Ovary (tissue), 9 donors: ENCODE results near the gene FSD1. TPM values are rescaled to one million over a fixed set of nuclear protein-coding genes. Genes with fewer than 3 reads are reported as not detected.
A peak's percentile ranks its signal among the peaks of the same experiment; 100 is the strongest.

Source experiments
- DNase-seq, 5 donors: peaks; one replicate each; pipeline ENCODE4 v3.0.0-alpha.2; 2019 to 2020
- H3K27ac ChIP-seq, 2 donors: fragments of 200-600 bp; one replicate each; pipeline versions ENCODE4 v1.5.1 to v1.8.0; 2019 to 2022
- H3K27me3 ChIP-seq: fragments of 200-600 bp; one replicate; pipeline ENCODE4 v1.8.0; 2022
- H3K36me3 ChIP-seq: fragments of 200-600 bp; sonication (generic); one replicate; pipeline ENCODE4 v1.5.1; 2019
- H3K4me1 ChIP-seq: one replicate; pipeline ENCODE4 v1.8.1; 2013; ENCODE audit warnings: mild to moderate bottlenecking, moderate library complexity; ENCODE audit not compliant: insufficient read depth
- H3K4me3 ChIP-seq: fragments of 200-600 bp; sonication (generic); one replicate; pipeline ENCODE4 v1.5.1; 2017
- H3K9me3 ChIP-seq, 2 donors: fragments of 200-600 bp in 1 of 2; sonication (generic) in 1 of 2; one replicate each; pipeline versions ENCODE4 v1.5.1 to v1.8.1; 2013 to 2019; ENCODE audit warnings: mild to moderate bottlenecking in 1 of 2, moderate library complexity in 1 of 2
- EP300 ChIP-seq: sonication (generic); formaldehyde crosslinking; IDR thresholded peaks from one replicate; pipeline ENCODE4 v1.6.1; 2017; ENCODE audit warnings: antibody characterized with exemption
- POLR2A ChIP-seq: fragments of 450-650 bp; IDR thresholded peaks from one replicate; pipeline ENCODE4 v1.6.1; 2017; ENCODE audit warnings: antibody characterized with exemption, mild to moderate bottlenecking, moderate library complexity
- WGBS, 3 donors: extraction: QIAGEN DNeasy Blood & Tissue Kit in 1 of 3; methylation state at CpG; one replicate each; pipeline versions ENCODE4 v1.1.5 to v1.1.7; 2013 to 2017; 5-methylcytosine and 5-hydroxymethylcytosine counted together
- intact Hi-C, 4 donors: fragments of 100-400 bp; cut with DNase I; formaldehyde crosslinking; loops; one replicate each; pipeline versions ENCODE4 v1.11.0 to v1.15.1; 2022 to 2023
- polyA plus RNA-seq, 2 donors: library from polyadenylated mRNA; stranded (reverse); fragments of 200-250 nt in 1 of 2; fragments of 350-450 nt in 1 of 2; fragmentation: Illumina TruSeq in 1 of 2; extraction: RNeasy Lipid Tissue Mini Kit (QIAGEN cat#74804) in 1 of 2; gene quantifications; one replicate each; pipeline ENCODE4 v1.2.3, GENCODE V29; 2013 to 2014
- total RNA-seq, 7 donors: library from RNA; depleted of rRNA in 2 of 7; stranded (reverse); fragments of >200 nt in 2 of 7; fragmentation: NEBNext Ultra II Directional in 3 of 7; extraction: Animal tissue kit (Norgen Biotek cat#: 25700) in 3 of 7; gene quantifications; one replicate each; pipeline versions ENCODE4 v1.1.0 to v1.2.4, GENCODE V29; 2016 to 2023
- TF ChIP-seq, protein P1 (sequence below), 3 donors: fragments of 450-650 bp in 2 of 3; fragments of 200-600 bp in 1 of 3; IDR thresholded peaks; one replicate each; pipeline versions ENCODE4 v1.5.1 to v1.8.0; 2016 to 2022; ENCODE audit warnings: antibody characterized with exemption in 3 of 3, mild to moderate bottlenecking in 1 of 3
- donor health status: DM: no; HTN: no; CAD: no; lungs with moderate emphysema.
- donor health status: DM: no; HTN: no; CAD: no.
- donor health status: Bipolar disorder and iron deficiency.
- donor health status: DM: yes; HTN: yes; CAD: no.
- donor health status: DM: no; HTN: no; CAD: no.
- donor health status: DM: yes; HTN: yes; CAD: no.

FSD1 gene
- total and polyA plus RNA-seq, 9 donors, result 0.11 to 0.48 (median 0.18) TPM; not detected in 6

- no peak overlapping the region for H3K4me3 ChIP-seq
- H3K36me3 ChIP-seq, result no peaks in the 10 kb centered on the region
- no peak overlapping the region for H3K27ac ChIP-seq
- TF ChIP-seq EP300, result no peak
- TF ChIP-seq POLR2A, result no peak
- TF ChIP-seq, protein P1, sequence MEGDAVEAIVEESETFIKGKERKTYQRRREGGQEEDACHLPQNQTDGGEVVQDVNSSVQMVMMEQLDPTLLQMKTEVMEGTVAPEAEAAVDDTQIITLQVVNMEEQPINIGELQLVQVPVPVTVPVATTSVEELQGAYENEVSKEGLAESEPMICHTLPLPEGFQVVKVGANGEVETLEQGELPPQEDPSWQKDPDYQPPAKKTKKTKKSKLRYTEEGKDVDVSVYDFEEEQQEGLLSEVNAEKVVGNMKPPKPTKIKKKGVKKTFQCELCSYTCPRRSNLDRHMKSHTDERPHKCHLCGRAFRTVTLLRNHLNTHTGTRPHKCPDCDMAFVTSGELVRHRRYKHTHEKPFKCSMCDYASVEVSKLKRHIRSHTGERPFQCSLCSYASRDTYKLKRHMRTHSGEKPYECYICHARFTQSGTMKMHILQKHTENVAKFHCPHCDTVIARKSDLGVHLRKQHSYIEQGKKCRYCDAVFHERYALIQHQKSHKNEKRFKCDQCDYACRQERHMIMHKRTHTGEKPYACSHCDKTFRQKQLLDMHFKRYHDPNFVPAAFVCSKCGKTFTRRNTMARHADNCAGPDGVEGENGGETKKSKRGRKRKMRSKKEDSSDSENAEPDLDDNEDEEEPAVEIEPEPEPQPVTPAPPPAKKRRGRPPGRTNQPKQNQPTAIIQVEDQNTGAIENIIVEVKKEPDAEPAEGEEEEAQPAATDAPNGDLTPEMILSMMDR (IDR thresholded peaks at IDR 0.05), result no peak
- intact Hi-C loops, result no loop called here
- H3K27me3 ChIP-seq, result no peaks in the 10 kb centered on the region
- H3K4me1 ChIP-seq, result peaks cover 56% of the 10 kb centered on the region
- 53 to 84% (median 71%) methylated on average over 30 to 31 of the region's 31 CpGs for WGBS, 3 donors
- DNase-seq, result peak in 1 of 5 donors; percentile 44
- no peaks in the 10 kb centered on the region for H3K9me3 ChIP-seq
Measured at GRCh38 chr19:4371247-4372164, 67.1 kb downstream of the FSD1 start.

- H3K9me3 ChIP-seq, result no peaks in the 10 kb centered on the region
- DNase-seq, result peak in 1 of 5 donors; percentile 36
- 55 to 78% (median 63%) methylated on average over 22 of the region's 22 CpGs for WGBS, 3 donors
- H3K27me3 ChIP-seq, result no peaks in the 10 kb centered on the region
- peaks cover 56% of the 10 kb centered on the region for H3K4me1 ChIP-seq
- TF ChIP-seq EP300 (no peak), POLR2A (no peak)
- TF ChIP-seq, protein P1 (IDR thresholded peaks at IDR 0.05), result no peak
- no peak overlapping the region for H3K4me3 ChIP-seq
- intact Hi-C loops, result no loop called here
- H3K36me3 ChIP-seq, result no peaks in the 10 kb centered on the region
- H3K27ac ChIP-seq, result no peak overlapping the region
Measured at GRCh38 chr19:4372165-4373012, 68.0 kb downstream of the FSD1 start.

GRCh38 chr19:4373013-4373367, 68.6 kb downstream of the FSD1 start:
- WGBS, 3 donors, result 82 to 93% (median 84%) methylated on average over 8 of the region's 8 CpGs
- Histone ChIP-seq H3K27me3 (no peaks in the 10 kb centered on the region), H3K27ac (peak overlapping the region in 1 of 2 donors; percentile 72), H3K9me3 (no peaks in the 10 kb centered on the region), H3K4me3 (no peak overlapping the region), H3K4me1 (peaks cover 53% of the 10 kb centered on the region), H3K36me3 (no peaks in the 10 kb centered on the region)
- no peak for DNase-seq
- TF ChIP-seq EP300, result no peak
- TF ChIP-seq POLR2A, result no peak
- TF ChIP-seq, protein P1 (IDR thresholded peaks at IDR 0.05), result no peak
- intact Hi-C loops, result no loop called here

Other genes starting within 250 kb of the FSD1 start
- gene ZBTB7A, start 237.7 kb upstream of the FSD1 start, total RNA-seq, result 10 to 100 TPM; 25.0 to 56.4 (median 38.7) TPM
- 10 to 100 TPM in 1 of 2 donors, 1 to 10 TPM in 1; 9.1 to 16.8 TPM for gene ZBTB7A, start 237.7 kb upstream of the FSD1 start, polyA plus RNA-seq
- gene MAP2K2, start 180.5 kb upstream of the FSD1 start, total RNA-seq, result 100 to 1,000 TPM in 5 of 7 donors, 10 to 100 TPM in 2; 39.9 to 130 (median 116) TPM
- gene MAP2K2, start 180.5 kb upstream of the FSD1 start, polyA plus RNA-seq, result 100 to 1,000 TPM; 108 to 136 TPM
- 1 to 10 TPM in 1 of 7 donors, not detected in 6; 2.7 TPM for gene CREB3L3, start 151.0 kb upstream of the FSD1 start, total RNA-seq
- gene CREB3L3, start 151.0 kb upstream of the FSD1 start, polyA plus RNA-seq, result 1 to 10 TPM in 1 of 2 donors, under 1 TPM in 1; 0.22 to 1.0 TPM
- gene SIRT6, start 122.0 kb upstream of the FSD1 start, total RNA-seq, result 10 to 100 TPM; 11.1 to 19.9 (median 16.5) TPM
- 10 to 100 TPM in 1 of 2 donors, under 1 TPM in 1; 0.32 to 16.9 TPM for gene SIRT6, start 122.0 kb upstream of the FSD1 start, polyA plus RNA-seq
- gene ANKRD24, start 121.9 kb upstream of the FSD1 start, total RNA-seq, result 1 to 10 TPM in 6 of 7 donors, under 1 TPM in 1; 0.81 to 1.3 (median 1.2) TPM
- gene ANKRD24, start 121.9 kb upstream of the FSD1 start, polyA plus RNA-seq, result 1 to 10 TPM in 1 of 2 donors, under 1 TPM in 1; 0.45 to 1.3 TPM
- 1 to 10 TPM in 5 of 7 donors, under 1 TPM in 1, not detected in 1; 0.58 to 6.6 (median 2.0) TPM for gene EBI3, start 75.1 kb upstream of the FSD1 start, total RNA-seq
- 1 to 10 TPM in 1 of 2 donors, under 1 TPM in 1; 0.90 to 1.1 TPM for gene EBI3, start 75.1 kb upstream of the FSD1 start, polyA plus RNA-seq
- 10 to 100 TPM; 18.4 to 27.5 (median 21.5) TPM for gene YJU2, start 57.5 kb upstream of the FSD1 start, total RNA-seq
- gene YJU2, start 57.5 kb upstream of the FSD1 start, polyA plus RNA-seq, result 10 to 100 TPM; 20.7 to 33.1 TPM
- gene SHD, start 25.3 kb upstream of the FSD1 start, total RNA-seq, result under 1 TPM in 2 of 7 donors, not detected in 5; 0.24 to 0.48 TPM
- gene SHD, start 25.3 kb upstream of the FSD1 start, polyA plus RNA-seq, result under 1 TPM in 1 of 2 donors, not detected in 1; 0.86 TPM
- under 1 TPM in 1 of 7 donors, not detected in 6; 0.36 TPM for gene TMIGD2, start 2.2 kb upstream of the FSD1 start, total RNA-seq
- under 1 TPM in 1 of 2 donors, not detected in 1; 0.29 TPM for gene TMIGD2, start 2.2 kb upstream of the FSD1 start, polyA plus RNA-seq
- gene STAP2, start 34.2 kb downstream of the FSD1 start, total RNA-seq, result 10 to 100 TPM; 10.3 to 32.5 (median 17.5) TPM
- 10 to 100 TPM in 1 of 2 donors, 1 to 10 TPM in 1; 9.7 to 18.8 TPM for gene STAP2, start 34.2 kb downstream of the FSD1 start, polyA plus RNA-seq
- gene MPND, start 39.0 kb downstream of the FSD1 start, total RNA-seq, result 10 to 100 TPM in 5 of 7 donors, 1 to 10 TPM in 2; 5.2 to 31.1 (median 20.3) TPM
- gene MPND, start 39.0 kb downstream of the FSD1 start, polyA plus RNA-seq, result 10 to 100 TPM in 1 of 2 donors, 1 to 10 TPM in 1; 2.4 to 14.5 TPM
- gene SH3GL1, start 95.9 kb downstream of the FSD1 start, total RNA-seq, result 10 to 100 TPM; 20.5 to 88.6 (median 68.3) TPM
- 10 to 100 TPM in 1 of 2 donors, 1 to 10 TPM in 1; 6.9 to 57.5 TPM for gene SH3GL1, start 95.9 kb downstream of the FSD1 start, polyA plus RNA-seq
- gene CHAF1A, start 98.0 kb downstream of the FSD1 start, total RNA-seq, result 10 to 100 TPM in 1 of 7 donors, 1 to 10 TPM in 6; 4.7 to 10.4 (median 7.5) TPM
- 1 to 10 TPM; 7.3 to 8.6 TPM for gene CHAF1A, start 98.0 kb downstream of the FSD1 start, polyA plus RNA-seq
- 100 to 1,000 TPM in 6 of 7 donors, 10 to 100 TPM in 1; 66.9 to 170 (median 133) TPM for gene UBXN6, start 153.2 kb downstream of the FSD1 start, total RNA-seq
- 100 to 1,000 TPM in 1 of 2 donors, 10 to 100 TPM in 1; 19.3 to 140 TPM for gene UBXN6, start 153.2 kb downstream of the FSD1 start, polyA plus RNA-seq
- 10 to 100 TPM; 36.2 to 77.2 (median 64.4) TPM for gene HDGFL2, start 167.7 kb downstream of the FSD1 start, total RNA-seq
- 10 to 100 TPM; 28.5 to 63.0 TPM for gene HDGFL2, start 167.7 kb downstream of the FSD1 start, polyA plus RNA-seq
- 10 to 100 TPM in 5 of 7 donors, 1 to 10 TPM in 2; 3.7 to 55.1 (median 23.6) TPM for gene PLIN4, start 213.9 kb downstream of the FSD1 start, total RNA-seq
- 1 to 10 TPM; 1.6 to 9.6 TPM for gene PLIN4, start 213.9 kb downstream of the FSD1 start, polyA plus RNA-seq
- gene PLIN5, start 230.6 kb downstream of the FSD1 start, total RNA-seq, result 100 to 1,000 TPM in 4 of 7 donors, 10 to 100 TPM in 3; 26.0 to 149 (median 131) TPM
- gene PLIN5, start 230.6 kb downstream of the FSD1 start, polyA plus RNA-seq, result 10 to 100 TPM in 1 of 2 donors, 1 to 10 TPM in 1; 8.8 to 85.0 TPM
- gene LRG1, start 235.4 kb downstream of the FSD1 start, total RNA-seq, result 1 to 10 TPM; 1.3 to 7.6 (median 3.6) TPM
- 1 to 10 TPM in 1 of 2 donors, under 1 TPM in 1; 0.33 to 2.1 TPM for gene LRG1, start 235.4 kb downstream of the FSD1 start, polyA plus RNA-seq